ENCODE measurements around the gene AURKAIP1. TPM values are rescaled to one million over a fixed set of nuclear protein-coding genes. Genes with fewer than 3 reads are reported as not detected.
"Not testable (repeated sequence)": the region's sequence is repeated elsewhere in the genome, so short reads cannot be mapped to it uniquely, and the experiment has no call there.

The AURKAIP1 gene
- total RNA-seq: 31.0 TPM

DNA sequence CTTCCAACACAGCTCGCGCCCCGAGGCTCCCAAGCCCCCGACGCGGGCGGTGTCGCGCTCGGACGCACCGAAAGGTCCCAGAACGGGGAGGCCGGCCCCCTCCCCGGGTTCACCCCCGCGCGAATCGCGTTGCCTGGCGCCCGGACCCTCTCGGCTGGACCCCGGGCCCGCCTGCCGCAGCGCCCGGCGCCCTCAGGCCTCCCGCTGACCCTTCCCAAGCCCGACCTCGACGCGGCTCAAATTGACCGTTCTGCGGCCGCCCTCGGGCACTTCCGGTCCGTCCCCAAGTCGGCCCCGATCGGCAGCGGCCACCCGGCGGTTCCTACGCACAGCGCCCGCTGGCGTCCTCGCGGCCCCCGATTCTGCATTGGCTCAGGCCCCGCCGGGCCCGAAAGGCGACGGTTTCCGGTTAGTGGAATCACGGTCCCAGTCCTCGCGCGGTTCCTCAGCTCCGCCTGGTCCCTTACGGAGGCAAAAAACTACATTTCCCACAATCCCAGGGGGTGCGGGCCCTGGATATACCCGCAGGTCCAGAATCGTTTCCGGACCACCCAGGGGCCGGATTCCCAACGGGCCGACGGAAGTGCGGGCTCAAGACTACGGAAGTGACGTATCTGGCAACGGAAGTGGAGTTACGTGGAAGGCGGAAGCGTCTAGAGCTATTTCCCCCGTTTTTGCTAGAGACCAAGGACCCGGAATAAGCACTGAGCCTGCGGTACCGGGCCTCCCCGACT is at the start of gene AURKAIP1:
Gene AURKAIP1, minus strand, starts transcription at position 279 of the 734 bp plus-strand sequence. CDS start 451 bp downstream, outside the sequence.
- FAIRE-seq (peak; percentile 97), DNase-seq (ENCODE audit: low spot score in 2 of 2) (peak; percentile 99 to 100)

DNA sequence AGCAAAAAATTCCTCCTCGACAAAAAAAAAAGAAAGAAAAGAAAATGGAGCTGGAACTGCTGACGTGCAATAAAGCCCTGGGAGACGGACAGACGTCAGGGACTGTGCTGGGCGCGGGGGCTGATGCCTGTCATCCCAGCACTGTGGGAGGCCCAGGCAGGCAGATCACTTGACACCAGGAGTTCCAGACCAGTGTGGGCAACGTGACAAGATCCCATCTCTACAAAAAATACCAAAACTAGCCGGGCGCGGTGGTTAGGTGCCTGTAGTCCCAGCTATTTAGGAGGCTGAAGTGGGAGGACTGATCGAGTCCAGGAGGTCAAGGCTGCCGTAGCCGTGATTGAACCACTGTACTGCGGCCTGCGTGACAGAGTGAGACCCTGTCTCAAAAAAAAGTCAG is 49.7 kb upstream of the AURKAIP1 start:
- DNase-seq (ENCODE audit: low spot score in 2 of 2): no peak
- FAIRE-seq: no peak

DNA sequence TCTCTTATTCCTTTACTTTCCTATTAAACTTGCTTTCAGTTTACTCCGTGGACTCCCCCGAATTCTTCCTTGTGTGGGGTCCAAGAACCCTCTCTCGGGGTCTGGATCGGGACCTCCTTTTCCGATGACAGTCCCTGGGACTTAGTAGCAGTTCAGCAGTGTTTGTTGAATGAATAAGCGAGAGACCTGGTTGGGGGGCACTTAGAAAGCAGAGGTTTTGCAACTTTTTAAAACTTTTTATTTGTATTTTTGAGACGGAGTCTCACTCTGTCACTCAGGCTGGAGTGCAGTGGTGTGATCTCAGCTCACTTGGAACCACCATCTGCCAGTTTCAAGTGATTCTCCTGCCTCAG is 48.2 kb upstream of the AURKAIP1 start:
- no peak for DNase-seq (ENCODE audit: low spot score in 2 of 2)

DNA sequence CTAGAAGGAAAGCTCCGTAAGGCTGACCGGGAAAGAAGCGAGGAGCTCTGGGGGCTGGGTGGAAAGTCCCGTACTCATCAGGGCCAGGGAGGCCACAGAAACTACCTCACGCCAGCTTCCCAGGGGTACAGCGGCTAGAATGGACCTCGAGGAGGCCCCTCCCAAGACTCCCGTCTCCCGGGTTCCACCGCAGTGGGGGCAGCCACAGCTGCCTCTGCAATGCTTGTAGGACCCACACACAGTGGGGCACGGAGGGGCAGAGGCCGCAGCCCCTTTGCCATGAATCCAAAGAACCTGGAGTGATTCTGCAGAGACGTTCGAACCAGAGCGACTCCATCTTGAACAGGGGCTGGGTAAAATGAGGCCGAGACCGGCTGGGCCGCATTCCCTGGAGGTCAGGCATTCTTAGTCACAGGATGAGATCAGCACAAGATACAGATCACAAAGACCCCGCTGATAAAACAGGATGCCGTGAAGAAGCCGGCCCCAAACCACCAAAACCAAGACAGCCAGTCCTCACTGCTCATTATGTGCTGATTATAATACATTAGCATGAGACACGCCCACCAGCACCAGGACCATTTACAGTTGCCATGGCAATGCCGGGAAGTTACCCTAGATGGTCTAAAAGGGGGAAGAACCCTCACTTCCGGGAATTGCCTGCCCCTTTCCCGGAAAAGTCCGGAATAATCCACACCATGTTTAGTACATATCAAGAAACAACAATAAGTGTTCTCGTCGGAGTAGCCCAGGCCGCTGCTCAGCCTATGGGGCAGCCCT is 47.6 kb upstream of the AURKAIP1 start:
- no peak for DNase-seq (ENCODE audit: low spot score in 2 of 2)
- FAIRE-seq: no peak

More for the DNA sequence above, 48.2 kb upstream of the AURKAIP1 start:
- FAIRE-seq: no peak

DNA sequence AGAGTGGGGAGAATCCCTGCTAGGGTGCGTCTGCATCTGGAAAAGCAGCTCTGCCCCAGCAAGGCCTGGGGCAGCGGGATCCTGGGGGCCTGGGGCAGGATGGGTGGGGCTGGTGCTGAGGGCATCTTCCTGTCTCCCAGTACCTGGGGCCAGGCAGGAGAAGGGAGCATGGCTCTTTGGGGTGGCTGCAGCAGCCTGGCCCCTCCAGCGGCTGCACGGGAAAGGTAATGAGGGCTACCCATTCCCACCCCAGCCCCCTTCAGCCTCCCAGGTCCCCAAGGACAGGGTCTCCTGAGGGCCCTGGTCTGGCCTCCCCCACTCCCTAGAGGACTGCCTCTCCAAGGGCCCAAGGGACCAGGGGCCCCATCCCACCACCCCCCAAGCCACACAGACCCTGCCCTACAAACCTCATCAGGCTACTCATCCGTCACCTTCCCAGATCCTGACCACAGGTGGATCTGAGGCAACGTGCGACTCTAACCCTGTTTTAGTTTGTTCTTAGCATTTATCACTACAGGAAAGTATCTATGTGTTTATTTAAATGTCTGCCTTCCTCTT is 47.0 kb upstream of the AURKAIP1 start:
- FAIRE-seq (no peak), DNase-seq (ENCODE audit: low spot score in 2 of 2) (no peak)

DNA sequence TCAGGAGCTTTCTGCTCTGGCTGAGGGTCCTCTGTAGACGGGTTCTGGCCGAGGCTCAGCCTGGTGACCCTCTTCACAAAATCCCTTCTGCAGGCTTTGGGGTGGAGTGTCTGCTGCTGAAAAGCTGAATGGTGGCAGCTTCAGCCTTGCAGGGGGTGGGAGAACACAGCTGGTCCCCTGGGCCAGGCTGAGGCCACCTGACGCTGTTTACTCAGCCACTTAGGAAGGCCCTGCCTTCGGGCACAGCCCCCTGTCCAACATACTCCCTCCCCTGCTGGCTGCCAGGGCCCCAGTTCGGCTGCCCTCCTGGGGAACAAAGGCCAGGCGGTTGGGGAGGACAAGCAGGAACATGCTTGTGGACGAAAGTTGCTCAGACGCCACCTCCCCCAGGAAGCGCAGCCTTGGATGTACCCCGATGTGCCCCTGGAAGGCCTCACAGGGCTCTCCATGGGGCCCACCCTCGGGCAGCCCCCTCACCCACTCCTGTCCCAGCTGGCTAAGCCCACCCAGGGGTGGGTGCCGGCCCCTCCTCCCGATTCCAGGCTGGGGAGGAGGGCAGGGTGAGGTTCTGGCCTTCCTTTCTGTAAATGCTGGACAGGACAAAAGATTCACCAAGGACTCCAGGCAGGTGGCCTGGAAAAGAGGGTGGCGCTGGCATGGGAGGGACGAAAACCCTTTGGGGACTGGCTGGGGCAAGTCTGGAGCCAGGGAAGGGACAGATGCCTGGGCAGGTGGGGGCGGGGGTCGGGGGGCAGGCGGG is 46.3 kb upstream of the AURKAIP1 start, which contains the start of gene ANKRD65:
Gene ANKRD65, minus strand, starts transcription at position 130 of the 760 bp plus-strand sequence. CDS start 271 bp downstream, outside the sequence.
- DNase-seq (ENCODE audit: low spot score in 2 of 2): peak; percentile 26 to 61
- FAIRE-seq: no peak

DNA sequence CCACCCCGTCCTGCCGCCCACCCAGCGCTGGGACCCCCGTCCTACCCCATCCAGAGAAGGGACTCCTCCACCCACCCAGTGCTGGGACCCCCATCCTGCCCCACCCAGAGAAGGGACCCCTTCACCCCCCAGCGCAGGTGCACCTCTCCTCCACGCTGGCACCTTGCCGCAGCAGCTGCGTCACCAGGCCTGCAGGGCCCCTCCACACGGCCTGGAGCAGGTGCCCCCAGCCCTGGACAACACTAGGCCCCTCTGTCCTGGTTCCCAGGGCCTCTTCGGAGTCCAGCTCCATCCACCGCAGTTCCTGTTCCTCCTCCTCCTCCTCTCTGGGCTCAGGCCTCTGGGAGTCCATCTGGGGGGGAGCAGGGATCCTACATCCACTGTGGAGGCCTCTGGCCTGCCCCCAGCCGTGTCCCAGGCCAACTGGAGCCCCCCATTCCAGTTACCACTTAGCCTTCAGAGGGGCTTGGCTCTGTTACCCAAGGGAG is 45.7 kb upstream of the AURKAIP1 start:
- FAIRE-seq (no peak), DNase-seq (ENCODE audit: low spot score in 2 of 2) (peak in 1 of 2 donors; percentile 35)

DNA sequence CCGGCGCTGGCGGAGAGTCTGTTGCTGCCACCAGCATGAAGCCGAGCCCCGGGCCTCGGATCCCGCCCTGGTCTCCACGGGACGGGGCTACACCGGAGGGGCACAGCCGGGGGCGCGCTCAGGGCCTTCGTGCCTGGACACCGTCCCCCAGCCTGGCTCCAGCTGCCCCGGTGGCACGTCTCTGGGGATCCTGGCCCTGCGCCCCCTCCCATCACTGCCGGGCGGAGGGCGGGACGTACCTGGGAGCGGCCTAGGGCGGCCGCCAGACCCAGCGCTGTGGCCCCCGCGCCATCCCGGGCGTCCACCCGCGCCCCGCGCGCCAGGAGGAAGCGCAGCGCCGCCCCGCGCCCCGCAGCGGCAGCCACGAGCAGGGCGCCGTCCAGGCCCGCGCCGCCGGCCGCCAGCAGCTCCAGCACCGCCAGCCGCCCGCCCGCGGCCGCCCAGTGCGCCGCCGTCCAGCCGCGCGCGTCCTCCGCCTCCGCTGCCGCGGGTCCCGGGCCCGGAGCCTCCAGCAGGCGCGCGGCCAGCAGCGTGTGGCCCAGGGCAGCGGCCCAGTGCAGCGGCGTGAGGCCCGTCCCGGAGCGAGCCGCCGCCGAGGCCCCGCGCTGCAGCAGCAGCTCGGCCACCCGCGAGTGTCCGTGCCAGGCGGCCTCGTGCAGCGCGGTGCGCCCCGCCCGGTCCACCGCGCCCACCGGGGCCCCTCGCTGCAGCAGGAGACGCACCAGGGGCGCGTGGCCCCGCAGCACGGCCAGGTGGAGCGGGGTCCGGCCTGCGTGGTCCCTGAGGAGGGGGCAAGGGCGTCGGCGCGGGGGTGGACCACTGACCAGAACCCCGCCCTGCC is 45.0 kb upstream of the AURKAIP1 start:
- DNase-seq (ENCODE audit: low spot score in 2 of 2) (peak; percentile 73), FAIRE-seq (no peak)

DNA sequence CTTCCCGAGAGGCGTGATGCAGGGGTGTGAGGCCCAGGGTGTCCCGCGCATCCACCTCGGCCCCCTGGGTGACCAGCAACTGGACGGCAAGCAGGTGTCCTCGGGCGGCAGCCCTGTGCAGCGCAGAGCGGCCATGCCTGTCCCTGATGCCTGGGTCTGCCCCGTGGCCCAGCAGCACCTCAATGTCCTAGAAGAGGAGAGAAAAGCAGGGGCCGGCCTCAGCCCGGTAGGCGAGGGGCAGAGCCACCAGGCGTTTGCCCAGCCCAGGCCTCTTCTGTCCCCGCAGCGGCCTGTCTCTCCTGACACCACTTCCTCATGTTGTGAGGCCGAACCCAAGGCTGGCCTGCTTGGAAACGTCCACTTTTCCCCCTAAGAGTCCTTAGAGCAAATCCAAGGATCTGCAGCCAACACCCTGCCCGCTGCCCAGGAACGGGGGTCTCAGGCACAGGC is 44.4 kb upstream of the AURKAIP1 start:
- FAIRE-seq: no peak
- DNase-seq (ENCODE audit: low spot score in 2 of 2): no peak

DNA sequence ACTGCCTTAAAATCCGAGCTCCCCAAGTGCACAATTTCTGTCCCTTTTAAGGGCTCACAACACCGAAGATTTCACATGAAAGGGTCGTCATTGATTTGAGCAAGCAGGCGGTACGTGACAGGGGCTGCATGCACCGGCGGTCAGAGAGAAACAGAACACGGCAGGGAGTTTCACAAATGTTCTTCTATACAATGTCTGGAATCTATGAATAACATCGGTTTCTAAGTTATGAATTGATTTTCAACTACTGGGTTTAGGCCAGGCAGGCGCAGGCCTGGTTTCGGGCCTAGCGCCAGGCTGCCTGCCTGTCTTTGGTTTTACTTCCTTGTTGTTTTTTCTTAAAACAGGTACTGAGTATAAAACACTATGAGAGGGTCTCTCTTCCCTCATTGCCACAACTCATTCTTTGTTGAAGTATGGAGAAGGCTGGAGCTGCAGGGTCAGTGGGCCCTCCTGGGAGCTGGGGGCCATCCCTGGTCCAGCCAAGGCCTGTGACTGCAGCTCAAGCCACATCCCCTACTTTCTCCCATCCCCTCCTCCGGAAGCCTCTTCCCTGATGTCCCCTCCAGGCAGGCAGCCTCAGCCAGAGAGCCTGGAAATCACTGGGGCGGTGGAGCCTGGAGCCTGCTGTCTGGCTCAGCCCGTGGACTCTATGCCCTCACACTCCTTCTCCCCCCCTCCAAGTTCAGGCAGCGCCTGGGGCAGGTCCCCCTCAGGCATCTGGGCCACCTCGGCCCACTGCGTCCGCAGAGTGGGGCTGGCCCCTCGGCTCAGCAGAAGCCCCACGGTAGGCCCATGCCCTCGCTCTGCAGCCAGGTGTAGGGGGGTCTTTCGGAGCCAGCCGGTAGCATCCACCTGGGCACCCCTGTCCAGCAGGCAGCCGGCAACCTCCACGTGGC is 43.7 kb upstream of the AURKAIP1 start:
- FAIRE-seq (no peak), DNase-seq (ENCODE audit: low spot score in 2 of 2) (no peak)

DNA sequence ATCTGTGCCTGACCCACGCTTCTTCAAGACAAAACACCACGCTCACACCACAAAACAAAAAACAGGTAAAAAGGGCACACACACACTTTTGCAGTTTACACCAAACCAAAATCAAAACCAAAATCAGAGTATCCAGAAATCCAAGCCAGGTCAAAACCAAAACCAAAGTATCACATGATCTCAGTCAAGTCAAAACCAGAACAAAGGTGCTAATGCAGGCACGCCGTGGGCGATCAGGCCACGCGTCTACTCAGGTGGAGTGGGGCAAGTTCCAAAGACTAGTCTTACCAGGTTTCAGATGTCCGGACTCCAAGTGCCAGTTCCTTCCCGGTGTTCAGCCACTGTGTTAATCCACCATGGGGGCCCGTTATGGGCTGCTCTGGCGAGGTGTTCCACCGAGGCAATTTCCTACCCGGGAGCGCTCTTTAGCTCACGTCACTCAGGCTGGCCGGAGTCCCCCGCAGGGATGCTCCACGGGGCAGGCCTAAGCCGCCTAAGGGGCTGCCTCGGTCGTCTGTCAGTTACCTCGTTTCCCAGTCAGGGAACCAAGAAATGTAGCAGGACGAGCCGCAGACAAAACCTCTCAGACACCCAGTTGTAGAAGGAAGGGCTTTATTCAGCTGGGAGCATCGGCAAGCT is 42.9 kb upstream of the AURKAIP1 start:
- not testable (repeated sequence) for DNase-seq (ENCODE audit: low spot score in 2 of 2); FAIRE-seq

DNA sequence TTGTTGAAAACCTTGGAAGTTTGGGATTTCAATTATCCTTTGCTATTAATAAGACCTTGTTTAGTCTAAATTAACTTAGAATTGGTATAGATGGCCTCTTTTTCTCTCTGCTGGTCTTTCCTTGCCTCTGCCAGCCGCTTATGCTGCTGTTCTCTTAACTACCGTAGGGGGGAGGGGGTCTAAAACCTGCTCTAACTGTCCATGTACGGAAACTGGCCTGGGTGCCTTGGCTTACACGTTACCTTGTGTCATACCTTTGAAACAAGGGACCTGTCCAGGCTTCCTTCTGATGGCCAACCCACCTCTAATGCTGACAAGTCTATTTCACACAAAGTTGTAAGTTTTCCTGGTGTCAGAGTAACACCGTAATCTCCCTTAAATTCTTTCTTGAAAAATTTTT is 42.4 kb upstream of the AURKAIP1 start:
- FAIRE-seq; DNase-seq (ENCODE audit: low spot score in 2 of 2): not testable (repeated sequence)

DNA sequence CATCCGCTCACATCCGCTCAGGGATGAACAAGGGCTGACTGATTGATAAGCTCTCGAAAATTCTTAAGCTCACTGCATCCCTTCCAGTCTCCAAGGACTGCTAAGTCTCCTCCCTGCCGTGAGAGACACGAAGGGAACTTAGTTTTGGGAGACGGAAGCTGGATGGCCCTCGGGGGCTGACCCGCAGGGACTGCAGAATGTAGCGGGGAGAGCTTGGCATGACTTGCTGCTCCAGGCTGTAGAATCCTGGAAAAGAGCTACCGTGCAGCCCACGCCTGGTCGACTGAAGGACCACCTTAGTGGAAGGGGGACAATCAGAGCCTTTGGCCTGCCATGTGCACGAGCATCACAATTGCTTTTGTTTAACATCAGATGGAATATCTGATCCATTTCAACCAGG is 40.7 kb upstream of the AURKAIP1 start:
- FAIRE-seq (no peak), DNase-seq (ENCODE audit: low spot score in 2 of 2) (no peak)

DNA sequence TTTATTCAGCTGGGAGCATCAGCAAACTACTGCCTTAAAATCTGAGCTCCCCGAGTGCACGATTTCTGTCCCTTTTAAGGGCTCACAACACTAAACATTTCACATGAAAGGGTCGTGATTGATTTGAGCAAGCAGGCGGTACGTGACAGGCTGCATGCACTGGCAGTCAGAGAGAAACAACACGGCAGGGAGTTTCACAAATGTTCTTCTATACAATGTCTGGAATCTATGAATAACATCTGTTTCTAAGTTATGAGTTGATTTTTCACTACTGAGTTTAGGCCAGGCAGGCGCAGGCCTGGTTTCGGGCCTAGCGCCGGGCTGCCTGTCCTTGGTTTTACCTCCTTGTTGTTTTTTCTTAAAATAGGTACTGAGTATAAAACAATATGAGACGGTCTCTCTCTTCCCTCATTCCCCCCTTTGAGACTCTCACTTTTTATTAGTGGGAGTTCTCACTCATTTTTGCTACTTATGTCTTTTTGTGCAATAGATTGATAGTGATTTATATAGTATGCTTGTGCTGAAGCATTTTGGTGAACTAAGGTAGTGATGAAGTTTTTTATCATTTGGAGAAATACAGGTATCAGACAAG is 37.4 kb upstream of the AURKAIP1 start:
- DNase-seq (ENCODE audit: low spot score in 2 of 2); FAIRE-seq: not testable (repeated sequence)

DNA sequence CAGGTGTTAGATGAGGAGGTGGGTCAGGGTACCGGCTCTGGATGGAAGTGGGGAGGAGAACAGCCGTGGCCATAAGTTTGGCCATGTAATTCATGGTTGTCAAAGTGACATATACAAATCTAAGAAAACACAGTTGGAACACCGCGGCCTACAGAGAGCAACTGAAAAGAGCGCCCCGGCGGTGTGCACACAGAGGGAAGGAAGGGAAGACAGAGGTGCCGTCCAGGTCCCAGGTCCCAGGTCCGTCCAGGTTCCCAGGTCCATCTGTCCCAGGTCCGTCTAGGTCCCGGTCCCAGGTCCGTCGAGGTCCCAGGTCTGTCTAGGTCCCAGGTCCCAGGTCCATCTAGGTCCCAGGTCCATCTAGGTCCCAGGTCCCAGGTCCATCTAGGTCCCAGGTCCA is 36.6 kb upstream of the AURKAIP1 start:
- FAIRE-seq (no peak), DNase-seq (ENCODE audit: low spot score in 2 of 2) (no peak)

DNA sequence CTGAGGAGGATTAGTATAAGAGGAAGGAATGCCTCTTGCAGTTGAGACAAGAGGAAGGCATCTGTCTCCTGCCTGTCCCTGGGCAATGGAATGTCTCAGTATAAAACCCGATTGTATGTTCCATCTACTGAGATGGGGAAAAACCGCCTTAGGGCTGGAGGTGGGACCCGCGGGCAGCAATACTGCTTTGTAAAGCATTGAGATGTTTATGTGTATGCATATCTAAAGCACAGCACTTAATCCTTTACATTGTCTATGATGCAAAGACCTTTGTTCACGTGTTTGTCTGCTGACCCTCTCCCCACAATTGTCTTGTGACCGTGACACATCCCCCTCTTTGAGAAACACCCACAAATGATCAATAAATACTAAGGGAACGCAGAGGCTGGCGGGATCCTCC is 35.2 kb upstream of the AURKAIP1 start:
- FAIRE-seq; DNase-seq (ENCODE audit: low spot score in 2 of 2): not testable (repeated sequence)

DNA sequence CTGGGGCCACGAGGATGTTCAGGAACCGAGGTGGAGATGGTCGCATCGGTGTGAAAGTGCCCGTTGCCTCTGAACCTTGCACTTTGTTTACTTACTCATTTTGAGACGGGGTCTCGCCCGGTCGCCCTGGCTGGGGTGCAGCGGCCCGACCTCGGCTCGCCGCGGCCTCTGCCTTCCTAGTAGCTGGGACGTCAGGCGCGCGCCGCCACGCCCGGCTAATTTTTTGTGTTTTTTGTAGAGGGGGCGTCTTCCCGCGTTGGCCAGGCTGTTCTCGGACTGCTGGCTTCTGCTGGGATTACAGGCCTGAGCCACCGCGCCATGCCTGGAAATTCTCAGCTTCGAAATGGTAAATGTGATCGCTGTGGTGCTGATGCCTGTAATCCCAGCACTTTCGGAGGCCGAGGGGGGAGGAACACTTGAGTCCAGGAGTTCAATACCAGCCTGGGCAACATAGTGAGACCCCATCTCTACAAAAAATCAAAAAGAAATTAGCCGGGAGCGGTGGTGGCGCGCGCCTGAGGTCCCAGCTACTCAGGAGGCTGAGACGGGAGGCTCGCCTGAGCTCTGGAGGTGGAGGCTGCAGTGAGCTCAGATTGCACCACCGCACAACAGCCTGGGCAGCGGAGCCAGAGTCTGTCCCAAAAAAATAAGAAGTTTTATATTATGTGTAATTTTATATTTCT is 32.8 kb upstream of the AURKAIP1 start:
- DNase-seq (ENCODE audit: low spot score in 2 of 2) (no peak), FAIRE-seq (no peak)

Measured in frontal cortex (tissue), 4 donors.